MCF 10A (cell line): ENCODE data around the gene COPA. TPM values are rescaled to one million over a fixed set of nuclear protein-coding genes. Genes with fewer than 3 reads are reported as not detected.

Experiments
- BruUV-seq: library from RNA; stranded (reverse); fragments of 400-500 nt; replicated peaks from 2 replicates; lab custom pipeline; 2021; lab: Mats Ljungman, UMichigan
- CTCF ChIA-PET: fragments of 300-600 bp; sonication (Branson Sonifier 250); formaldehyde crosslinking; extraction: SDS; loops from one replicate; lab custom pipeline; 2021; ENCODE audit warnings: antibody characterized with exemption, inconsistent platforms; lab: Yijun Ruan, JAX
- POLR2A ChIA-PET: fragments of 300-600, 350-650 bp; sonication (Branson Sonifier 250); formaldehyde crosslinking; extraction: SDS; loops from one replicate; lab custom pipeline; 2020; ENCODE audit warnings: antibody characterized with exemption, inconsistent platforms; lab: Yijun Ruan, JAX
- DNase-seq: peaks from one replicate; pipeline ENCODE4 v3.0.0-alpha.2; 2018; ENCODE audit not compliant: unreplicated experiment
- H3K27ac Mint-ChIP-seq: one replicate; pipeline ENCODE4 v1.8.0; 2022; ENCODE audit warnings: mild to moderate bottlenecking, low read depth, mixed read lengths; ENCODE audit not compliant: unreplicated experiment
- H3K27me3 Mint-ChIP-seq: one replicate; pipeline ENCODE4 v1.8.0; 2022; ENCODE audit warnings: mixed read lengths; ENCODE audit not compliant: insufficient read depth, unreplicated experiment
- H3K36me3 Mint-ChIP-seq: one replicate; pipeline ENCODE4 v1.8.0; 2022; ENCODE audit warnings: mild to moderate bottlenecking, moderate library complexity, mixed read lengths; ENCODE audit not compliant: insufficient read depth, unreplicated experiment
- H3K4me1 Mint-ChIP-seq: one replicate; pipeline ENCODE4 v1.8.0; 2022; ENCODE audit warnings: mixed read lengths; ENCODE audit not compliant: insufficient read depth, unreplicated experiment
- H3K4me3 Mint-ChIP-seq: one replicate; pipeline ENCODE4 v1.8.0; 2022; ENCODE audit warnings: mild to moderate bottlenecking, moderate library complexity, mixed read lengths; ENCODE audit not compliant: unreplicated experiment
- H3K9me3 Mint-ChIP-seq: one replicate; pipeline ENCODE4 v1.8.0; 2022; ENCODE audit warnings: mixed read lengths; ENCODE audit not compliant: unreplicated experiment
- CTCF ChIP-seq: fragments of 200-600 bp; IDR thresholded peaks from one replicate; pipeline ENCODE4 v1.8.0; 2022; ENCODE audit warnings: antibody characterized with exemption, mild to moderate bottlenecking; ENCODE audit not compliant: unreplicated experiment
- intact Hi-C: fragments of 100-400 bp; cut with micrococcal nuclease; formaldehyde crosslinking; loops from 2 replicates; pipeline ENCODE4 v1.14.1; 2022
- total RNA-seq: library from RNA; stranded (reverse); gene quantifications from 2 replicates; pipeline ENCODE4 v1.2.3, GENCODE V29; 2022

Gene COPA
- total RNA-seq, 1 experiment from 2014 or later, result 273 TPM

- H3K27me3 Mint-ChIP-seq, result peaks cover 39% of the 10 kb centered on the region
- peaks cover 5% of the 10 kb centered on the region for H3K36me3 Mint-ChIP-seq
- H3K4me3 Mint-ChIP-seq, result no peak within 1 kb of the TSS
- TF ChIP-seq CTCF, result no peak
- BruUV-seq, result no TSS peak
- H3K9me3 Mint-ChIP-seq, result no peaks in the 10 kb centered on the region
- peaks cover 5% of the 10 kb centered on the region for H3K4me1 Mint-ChIP-seq
- DNase-seq, result no peak
- intact Hi-C loops, result no loop called here
- ChIA-PET POLR2A (no interaction called here), CTCF (interaction anchor here (0.5 to 9.5 kb wide), 7 partner anchors 9 to 348 kb away, joined by 3 to 122 read pairs (median 5); no protein-coding TSS in a partner anchor)
- peak within 1 kb of the TSS; percentile 14 for H3K27ac Mint-ChIP-seq
These were observed 23.9 kb upstream of the COPA start, which contains the start of gene NHLH1 for GRCh38 chr1:160366731-160367515. TSS of gene NHLH1 (plus strand) at chr1:160367071. CDS start at chr1:160370732, 3,661 bp downstream.

- no TSS peak for BruUV-seq
- H3K27me3 Mint-ChIP-seq, result peaks cover 27% of the 10 kb centered on the region
- no peaks in the 10 kb centered on the region for H3K9me3 Mint-ChIP-seq
- POLR2A ChIA-PET, result interaction anchor here (1.9 kb wide), 1 partner anchor 10 kb away, joined by 7 read pairs; no protein-coding TSS in a partner anchor
- peaks cover 5% of the 10 kb centered on the region for H3K4me1 Mint-ChIP-seq
- intact Hi-C loops, result no loop called here
- TF ChIP-seq CTCF, result no peak
- DNase-seq, result no peak
- H3K4me3 Mint-ChIP-seq, result no peak overlapping the region
- no peak overlapping the region for H3K27ac Mint-ChIP-seq
- CTCF ChIA-PET, result interaction anchor here (0.6 to 9.5 kb wide), 6 partner anchors 11 to 241 kb away, joined by 3 to 122 read pairs (median 8); no protein-coding TSS in a partner anchor
- H3K36me3 Mint-ChIP-seq, result peaks cover 15% of the 10 kb centered on the region
These were observed 22.3 kb upstream of the COPA start for GRCh38 chr1:160365325-160365724.

- intact Hi-C loops, result no loop called here
- peaks cover 5% of the 10 kb centered on the region for H3K4me1 Mint-ChIP-seq
- ChIA-PET POLR2A (interaction anchor here (0.6 to 1.9 kb wide), 3 partner anchors 9 to 227 kb away, joined by 3 to 7 read pairs (median 6); no protein-coding TSS in a partner anchor), CTCF (interaction anchor here (0.6 to 9.5 kb wide), 7 partner anchors 9 to 226 kb away, joined by 3 to 122 read pairs (median 4); no protein-coding TSS in a partner anchor)
- no TSS peak for BruUV-seq
- H3K9me3 Mint-ChIP-seq, result no peaks in the 10 kb centered on the region
- no peak for DNase-seq
- no peak overlapping the region for H3K27ac Mint-ChIP-seq
- H3K27me3 Mint-ChIP-seq, result peaks cover 18% of the 10 kb centered on the region
- TF ChIP-seq CTCF, result no peak
- H3K36me3 Mint-ChIP-seq, result peaks cover 21% of the 10 kb centered on the region
- H3K4me3 Mint-ChIP-seq, result no peak overlapping the region
These were observed 21.1 kb upstream of the COPA start for GRCh38 chr1:160363951-160364735.
